ENCODE results near the gene AMOTL1.

The AMOTL1 gene

DNA sequence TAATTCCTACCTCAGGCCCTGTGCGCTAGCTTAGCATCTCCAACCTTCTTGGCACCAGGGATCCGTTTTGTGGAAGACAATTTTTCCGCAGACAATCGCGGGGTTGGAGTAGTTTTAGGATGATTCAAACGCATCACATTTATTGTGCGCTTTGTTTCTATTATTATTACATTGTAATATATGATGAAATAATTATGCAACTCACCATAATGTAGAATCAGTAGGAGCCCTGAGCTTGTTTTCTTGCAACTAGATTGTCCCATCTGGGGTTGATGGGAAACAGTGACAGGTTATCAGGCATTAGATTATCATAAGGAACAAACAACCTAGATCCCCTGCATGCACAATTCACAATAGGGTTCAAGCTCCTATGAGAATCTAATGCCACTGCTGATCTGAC, 52.3 kb downstream of the AMOTL1 start:
- Mint-ChIP-seq H3K4me1 (no peaks in the 10 kb centered on the region), H3K9me3 (peaks cover 1% of the 10 kb centered on the region), H3K27ac (no peak overlapping the region), H3K27me3 (peaks cover 2% of the 10 kb centered on the region), H3K4me3 (no peak overlapping the region), H3K36me3 (no peaks in the 10 kb centered on the region)
- ATAC-seq (ENCODE audit: low read depth), result no peak
- DNase-seq (ENCODE audit: low spot score in 2 of 2), result no peak

DNA sequence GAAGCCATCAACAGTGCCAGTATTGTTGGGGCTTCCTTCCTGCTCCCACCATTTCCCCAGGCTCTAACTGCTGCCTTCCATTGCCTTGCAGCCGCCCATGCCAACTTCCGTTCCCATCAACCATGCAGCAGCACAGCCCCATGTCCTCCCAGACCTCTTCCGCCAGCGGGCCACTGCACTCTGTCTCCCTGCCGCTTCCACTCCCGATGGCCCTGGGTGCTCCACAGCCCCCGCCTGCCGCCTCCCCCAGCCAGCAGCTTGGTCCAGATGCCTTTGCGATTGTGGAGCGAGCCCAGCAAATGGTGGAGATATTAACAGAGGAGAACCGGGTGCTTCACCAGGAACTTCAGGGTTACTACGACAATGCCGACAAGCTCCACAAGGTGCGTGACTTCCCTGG, 53.3 kb downstream of the AMOTL1 start:
- no peaks in the 10 kb centered on the region for H3K9me3 Mint-ChIP-seq
- no peak overlapping the region for H3K27ac Mint-ChIP-seq
- no peak for ATAC-seq (ENCODE audit: low read depth)
- DNase-seq (ENCODE audit: low spot score in 2 of 2), result no peak
- no peaks in the 10 kb centered on the region for H3K36me3 Mint-ChIP-seq
- no peak overlapping the region for H3K4me3 Mint-ChIP-seq
- H3K27me3 Mint-ChIP-seq, result peaks cover 2% of the 10 kb centered on the region
- no peaks in the 10 kb centered on the region for H3K4me1 Mint-ChIP-seq

DNA sequence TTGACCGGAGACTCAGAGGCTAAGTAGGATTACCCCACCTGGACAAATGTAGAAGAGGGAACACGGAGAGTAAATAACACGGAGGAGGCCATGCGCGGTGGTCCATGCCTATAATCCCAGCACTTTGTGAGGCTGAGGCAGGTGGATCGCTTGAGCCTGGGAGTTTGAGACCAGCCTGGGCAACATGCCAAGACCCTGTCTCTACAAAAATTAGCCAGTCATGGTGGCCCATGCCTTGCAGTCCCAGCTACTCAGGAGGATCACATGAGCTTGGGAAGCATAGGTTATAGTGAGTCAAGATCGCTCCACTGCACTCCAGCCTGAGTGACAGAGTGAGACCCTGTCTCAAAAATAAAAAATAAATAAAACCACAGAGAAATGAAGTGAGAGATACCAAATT, 53.9 kb downstream of the AMOTL1 start:
- no peak overlapping the region for H3K4me3 Mint-ChIP-seq
- H3K9me3 Mint-ChIP-seq, result no peaks in the 10 kb centered on the region
- H3K4me1 Mint-ChIP-seq, result no peaks in the 10 kb centered on the region
- no peak for ATAC-seq (ENCODE audit: low read depth)
- DNase-seq (ENCODE audit: low spot score in 2 of 2), result no peak
- peaks cover 2% of the 10 kb centered on the region for H3K27me3 Mint-ChIP-seq
- no peaks in the 10 kb centered on the region for H3K36me3 Mint-ChIP-seq
- H3K27ac Mint-ChIP-seq, result no peak overlapping the region

DNA sequence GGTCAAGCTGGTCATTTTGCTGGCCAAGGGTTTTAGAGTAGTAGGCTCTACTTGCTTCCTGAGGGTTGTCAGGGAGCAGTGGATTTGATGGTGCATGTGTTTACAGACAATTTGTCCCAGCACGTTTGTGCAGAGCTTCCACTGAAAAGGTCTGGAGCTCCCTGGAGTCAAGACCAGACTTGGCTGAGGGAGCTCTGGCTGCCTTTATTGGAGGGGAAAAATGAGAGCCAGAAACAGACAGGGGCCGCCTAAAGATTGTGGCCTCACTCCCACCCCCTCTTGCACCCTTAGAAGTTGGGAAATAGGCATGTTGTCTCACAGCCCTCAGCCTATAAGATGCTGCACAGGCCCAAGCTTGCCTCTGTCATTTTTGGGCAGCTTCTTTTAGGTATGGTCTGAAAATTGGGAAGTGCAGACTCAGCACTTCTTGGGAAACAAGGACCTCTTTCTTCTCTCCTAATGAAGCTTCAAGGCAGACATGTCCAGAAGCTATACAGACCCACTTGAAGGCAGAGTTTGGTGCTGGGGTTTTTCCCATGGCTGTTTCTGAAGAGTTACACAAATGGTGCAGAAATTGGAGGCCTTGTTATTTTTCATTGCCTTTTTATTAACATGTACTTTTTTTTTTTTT, 55.1 kb downstream of the AMOTL1 start:
- Mint-ChIP-seq H3K27me3 (peaks cover 2% of the 10 kb centered on the region), H3K4me3 (no peak overlapping the region), H3K4me1 (no peaks in the 10 kb centered on the region), H3K27ac (no peak overlapping the region), H3K36me3 (no peaks in the 10 kb centered on the region), H3K9me3 (peaks cover 1% of the 10 kb centered on the region)
- DNase-seq (ENCODE audit: low spot score in 2 of 2) (no peak), ATAC-seq (ENCODE audit: low read depth) (no peak)

DNA sequence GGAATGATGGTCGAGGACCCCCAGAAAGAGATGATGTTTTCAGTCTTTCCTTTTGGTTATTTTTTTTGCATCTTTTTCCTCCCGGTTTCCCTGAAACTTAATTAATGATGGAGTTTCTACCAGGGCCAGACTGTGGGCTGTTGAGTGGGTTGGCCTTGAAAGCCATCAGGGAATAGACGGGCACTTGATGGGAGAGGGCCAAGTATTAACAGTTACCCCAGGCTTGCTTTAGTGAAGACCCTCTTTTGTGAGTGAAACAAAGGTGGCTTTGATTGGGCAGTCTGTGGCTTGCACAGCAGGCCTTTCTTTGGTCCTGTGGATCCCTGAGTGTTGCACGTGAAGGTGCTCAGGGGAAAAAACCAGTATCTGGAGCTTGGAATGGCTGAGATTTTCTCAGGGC, 56.9 kb downstream of the AMOTL1 start:
- DNase-seq (ENCODE audit: low spot score in 2 of 2), result no peak
- Mint-ChIP-seq H3K36me3 (no peaks in the 10 kb centered on the region), H3K27ac (no peak overlapping the region), H3K4me1 (no peaks in the 10 kb centered on the region), H3K9me3 (peaks cover 1% of the 10 kb centered on the region), H3K27me3 (peaks cover 2% of the 10 kb centered on the region), H3K4me3 (no peak overlapping the region)
- no peak for ATAC-seq (ENCODE audit: low read depth)

DNA sequence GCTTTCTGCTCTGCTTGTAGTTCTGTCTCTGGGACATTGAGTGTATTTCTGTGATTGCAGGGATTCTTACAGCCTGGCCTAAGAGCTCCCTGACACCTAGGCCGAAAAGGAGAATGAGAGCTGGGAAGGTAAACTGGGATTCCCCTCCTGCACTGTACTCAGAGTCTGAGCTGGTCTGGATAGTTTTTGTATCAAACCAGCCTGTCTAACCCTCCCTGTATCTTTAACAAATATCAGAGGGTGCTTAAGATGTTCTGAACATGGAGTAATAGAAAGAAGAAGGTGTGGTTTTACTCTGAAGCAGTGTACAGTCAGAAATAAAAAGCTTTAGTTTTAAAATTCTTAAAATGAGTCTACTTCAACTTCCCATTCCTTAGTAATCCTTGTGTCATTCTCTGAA, 57.3 kb downstream of the AMOTL1 start:
- Mint-ChIP-seq H3K4me3 (no peak overlapping the region), H3K36me3 (no peaks in the 10 kb centered on the region), H3K27me3 (peaks cover 2% of the 10 kb centered on the region), H3K4me1 (no peaks in the 10 kb centered on the region), H3K9me3 (peaks cover 1% of the 10 kb centered on the region), H3K27ac (no peak overlapping the region)
- no peak for ATAC-seq (ENCODE audit: low read depth)
- DNase-seq (ENCODE audit: low spot score in 2 of 2), result no peak

DNA sequence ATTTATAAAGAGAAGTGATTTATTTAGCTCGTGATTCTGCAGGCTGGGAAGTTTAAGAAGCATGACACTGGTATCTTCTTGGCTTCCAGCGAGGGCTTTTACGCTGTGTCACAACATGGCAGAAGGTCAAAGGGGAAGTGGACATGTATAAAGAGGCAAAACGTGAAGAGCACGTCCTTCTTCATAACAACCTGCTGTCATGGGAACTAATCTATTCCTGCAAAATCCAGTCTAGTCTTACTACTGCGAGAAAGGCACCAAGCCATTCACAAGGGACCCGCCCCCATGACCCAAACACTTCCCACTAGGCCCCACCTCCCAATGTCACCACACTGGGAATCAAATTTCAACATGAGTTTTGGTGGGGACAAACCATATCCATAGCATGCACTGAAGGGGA, 58.3 kb downstream of the AMOTL1 start:
- H3K36me3 Mint-ChIP-seq, result no peaks in the 10 kb centered on the region

DNA sequence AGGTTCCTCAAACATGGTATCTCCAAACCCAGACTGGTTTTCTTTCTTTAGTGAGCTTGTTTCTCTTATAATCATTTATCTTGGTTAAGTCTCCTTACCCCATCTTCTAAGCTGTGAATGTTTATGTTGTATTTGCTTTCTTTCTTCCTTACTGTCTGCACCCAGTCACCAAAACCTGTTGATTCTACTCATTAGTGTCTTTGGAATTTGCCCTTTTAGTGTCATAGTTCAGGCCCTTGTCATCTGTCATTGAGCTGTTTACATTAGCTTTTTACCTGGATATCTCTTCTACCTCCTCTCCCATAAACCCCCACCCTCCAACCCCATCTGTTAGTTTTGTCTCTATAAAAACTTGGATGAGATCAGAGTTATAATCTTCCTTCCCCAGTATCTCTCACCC, 59.9 kb downstream of the AMOTL1 start:
- Mint-ChIP-seq H3K27me3 (peaks cover 6% of the 10 kb centered on the region), H3K27ac (no peak overlapping the region), H3K4me3 (no peak overlapping the region), H3K36me3 (no peaks in the 10 kb centered on the region), H3K4me1 (no peaks in the 10 kb centered on the region), H3K9me3 (peaks cover 1% of the 10 kb centered on the region)
- ATAC-seq (ENCODE audit: low read depth) (no peak), DNase-seq (ENCODE audit: low spot score in 2 of 2) (no peak)

More for the DNA sequence above, 58.3 kb downstream of the AMOTL1 start:
- H3K4me1 Mint-ChIP-seq, result no peaks in the 10 kb centered on the region
- DNase-seq (ENCODE audit: low spot score in 2 of 2) (no peak), ATAC-seq (ENCODE audit: low read depth) (no peak)
- H3K27me3 Mint-ChIP-seq, result peaks cover 2% of the 10 kb centered on the region
- H3K27ac Mint-ChIP-seq, result no peak overlapping the region
- H3K4me3 Mint-ChIP-seq, result no peak overlapping the region
- peaks cover 1% of the 10 kb centered on the region for H3K9me3 Mint-ChIP-seq

DNA sequence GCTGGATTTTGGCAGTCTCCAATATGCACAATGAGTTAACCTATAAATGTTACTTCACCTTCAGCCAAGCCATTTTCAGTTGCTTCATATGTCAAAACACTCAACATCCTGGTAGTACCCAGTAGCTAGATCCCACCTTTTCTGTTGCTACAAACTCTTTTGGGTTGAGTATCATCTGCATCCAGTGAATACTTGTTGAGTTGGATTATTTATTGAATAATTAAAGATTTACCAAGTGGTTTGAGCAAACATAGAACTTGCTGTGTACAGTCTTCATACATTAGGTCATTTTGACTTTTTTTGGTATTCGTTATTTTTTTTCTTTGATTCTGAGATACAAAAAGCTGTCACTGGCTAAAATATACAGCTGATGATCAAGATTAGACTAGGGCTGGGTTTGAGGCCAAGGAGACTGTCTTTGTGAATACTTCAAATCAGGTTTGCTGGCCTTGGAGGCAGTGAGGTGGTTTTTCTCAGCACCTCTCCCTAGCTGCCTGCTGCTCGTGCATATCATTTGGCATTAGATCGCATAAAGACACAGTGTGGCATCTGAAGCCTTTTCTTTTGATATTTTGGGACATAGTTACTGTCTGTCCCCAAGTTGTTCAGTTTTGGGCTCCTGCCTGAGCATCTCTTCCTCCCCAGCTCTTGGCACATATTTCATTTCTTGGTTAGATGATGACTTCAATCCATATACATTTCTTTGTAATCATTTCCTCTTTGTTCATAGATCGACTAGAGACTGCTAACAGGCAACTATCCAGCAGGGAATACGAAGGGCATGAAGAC, 62.8 kb downstream of the AMOTL1 start:
- Mint-ChIP-seq H3K27me3 (peaks cover 9% of the 10 kb centered on the region), H3K4me1 (no peaks in the 10 kb centered on the region), H3K4me3 (no peak overlapping the region), H3K9me3 (peaks cover 1% of the 10 kb centered on the region), H3K27ac (no peak overlapping the region), H3K36me3 (no peaks in the 10 kb centered on the region)
- no peak for ATAC-seq (ENCODE audit: low read depth)
- DNase-seq (ENCODE audit: low spot score in 2 of 2), result no peak

DNA sequence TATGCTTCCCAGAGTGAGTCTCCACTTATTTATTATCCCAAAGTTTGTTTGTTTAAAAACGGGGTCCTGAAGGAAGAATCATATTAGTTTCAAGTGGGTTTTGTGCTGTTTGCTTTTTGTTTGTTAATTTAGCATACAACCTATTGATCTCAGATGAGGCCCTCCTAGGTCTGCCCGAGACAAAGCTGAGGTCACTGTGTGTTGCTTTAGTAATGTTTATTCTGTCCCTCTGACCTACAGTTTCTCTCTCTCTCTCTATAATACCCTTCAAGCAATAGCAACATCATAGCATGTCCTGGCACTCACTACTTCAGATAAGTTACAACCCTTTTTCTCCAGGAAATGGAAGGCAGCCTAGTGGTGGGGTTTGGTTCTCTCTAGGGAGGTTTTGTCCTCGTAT, 63.4 kb downstream of the AMOTL1 start:
- Mint-ChIP-seq H3K4me1 (no peaks in the 10 kb centered on the region), H3K9me3 (peaks cover 1% of the 10 kb centered on the region), H3K27me3 (peaks cover 9% of the 10 kb centered on the region), H3K27ac (no peak overlapping the region), H3K36me3 (no peaks in the 10 kb centered on the region), H3K4me3 (no peak overlapping the region)
- no peak for DNase-seq (ENCODE audit: low spot score in 2 of 2)
- ATAC-seq (ENCODE audit: low read depth), result no peak

DNA sequence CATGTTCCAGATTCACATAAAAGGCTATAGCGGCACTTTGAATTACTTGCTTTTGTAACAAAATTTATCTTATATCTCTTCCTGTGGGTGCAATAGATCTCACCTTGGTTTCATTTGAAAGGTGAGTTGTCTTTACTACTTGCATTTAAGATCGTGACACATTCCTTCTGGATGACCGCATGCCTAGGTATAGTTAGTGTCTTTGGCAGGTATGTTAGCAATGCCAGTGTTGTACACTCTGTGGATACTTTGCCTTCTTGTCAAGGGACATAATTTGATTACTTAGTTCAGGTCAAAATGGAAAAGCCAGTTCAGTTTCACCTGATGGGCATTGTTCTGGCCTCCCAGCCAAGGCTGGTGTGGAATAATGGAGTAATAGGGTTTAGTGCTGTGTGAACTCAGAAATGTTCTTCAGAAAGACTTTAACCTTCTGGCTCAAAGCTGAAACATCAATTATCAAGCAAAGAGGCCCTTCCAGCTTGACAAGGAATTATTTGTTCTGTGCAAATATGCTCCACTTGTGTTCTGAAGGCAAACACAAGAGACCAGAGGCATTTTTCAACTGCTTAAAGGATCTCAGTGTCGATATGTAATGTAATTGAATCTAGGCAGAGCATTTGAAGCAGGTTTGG, 64.6 kb downstream of the AMOTL1 start:
- ATAC-seq (ENCODE audit: low read depth), result no peak
- no peaks in the 10 kb centered on the region for H3K4me1 Mint-ChIP-seq
- H3K27ac Mint-ChIP-seq, result no peak overlapping the region

DNA sequence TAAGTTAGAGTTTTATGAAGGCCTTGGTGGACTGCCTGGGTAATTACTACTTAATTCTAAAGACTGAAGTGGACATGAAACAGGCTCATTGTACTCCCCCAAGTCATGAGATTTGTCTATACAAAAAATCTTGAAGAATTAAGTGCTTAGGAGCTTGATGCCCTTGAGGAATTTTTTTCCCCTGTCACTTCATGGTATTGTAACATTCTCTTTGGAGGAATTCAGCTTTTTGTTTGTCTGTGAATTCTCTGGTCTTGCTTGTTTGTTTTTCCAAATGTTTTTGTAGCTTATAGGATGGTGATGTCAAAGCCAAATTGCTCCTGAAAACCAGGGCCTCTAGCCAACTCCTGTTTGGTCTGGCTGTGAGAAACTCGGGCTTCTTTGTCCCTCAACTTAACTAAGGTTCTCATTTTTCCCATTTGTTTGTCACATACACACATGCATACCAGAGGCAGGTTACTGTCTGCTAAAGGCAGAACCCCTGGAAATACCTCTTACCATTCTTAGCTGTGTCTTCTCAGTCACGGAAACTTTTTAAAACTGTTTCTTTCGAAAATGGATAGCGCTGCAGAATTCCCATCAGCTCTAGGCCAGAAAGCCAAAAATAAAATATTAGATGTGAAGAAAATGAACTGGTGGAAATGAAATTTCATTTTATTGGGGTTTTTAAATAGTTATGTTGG, 66.9 kb downstream of the AMOTL1 start:
- Mint-ChIP-seq H3K36me3 (no peaks in the 10 kb centered on the region), H3K4me1 (no peaks in the 10 kb centered on the region), H3K9me3 (no peaks in the 10 kb centered on the region), H3K27ac (no peak overlapping the region), H3K4me3 (no peak overlapping the region), H3K27me3 (peaks cover 13% of the 10 kb centered on the region)
- ATAC-seq (ENCODE audit: low read depth) (no peak), DNase-seq (ENCODE audit: low spot score in 2 of 2) (no peak)

More for the DNA sequence above, 64.6 kb downstream of the AMOTL1 start:
- Mint-ChIP-seq H3K9me3 (peaks cover 1% of the 10 kb centered on the region), H3K36me3 (no peaks in the 10 kb centered on the region), H3K4me3 (no peak overlapping the region), H3K27me3 (peaks cover 9% of the 10 kb centered on the region)
- DNase-seq (ENCODE audit: low spot score in 2 of 2), result no peak

DNA sequence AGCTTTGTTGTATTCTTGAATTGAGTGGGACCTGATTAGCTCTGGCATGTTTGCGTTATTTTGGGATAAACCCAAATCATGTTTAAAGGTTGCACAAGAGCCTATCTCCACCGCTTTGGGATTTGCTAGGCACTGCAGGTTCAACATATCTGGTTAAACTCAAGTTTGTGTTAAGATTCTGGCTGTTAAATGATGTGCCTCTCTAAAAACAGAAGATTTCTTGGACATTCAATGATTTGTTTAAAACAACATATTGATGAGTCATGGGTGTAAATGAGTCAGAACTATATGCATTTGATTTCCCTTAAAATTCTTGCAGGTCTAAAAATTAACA, 67.4 kb downstream of the AMOTL1 start:
- Mint-ChIP-seq H3K36me3 (no peaks in the 10 kb centered on the region), H3K27ac (no peak overlapping the region), H3K4me3 (no peak overlapping the region), H3K4me1 (no peaks in the 10 kb centered on the region), H3K27me3 (peaks cover 13% of the 10 kb centered on the region), H3K9me3 (no peaks in the 10 kb centered on the region)
- ATAC-seq (ENCODE audit: low read depth) (no peak), DNase-seq (ENCODE audit: low spot score in 2 of 2) (no peak)

DNA sequence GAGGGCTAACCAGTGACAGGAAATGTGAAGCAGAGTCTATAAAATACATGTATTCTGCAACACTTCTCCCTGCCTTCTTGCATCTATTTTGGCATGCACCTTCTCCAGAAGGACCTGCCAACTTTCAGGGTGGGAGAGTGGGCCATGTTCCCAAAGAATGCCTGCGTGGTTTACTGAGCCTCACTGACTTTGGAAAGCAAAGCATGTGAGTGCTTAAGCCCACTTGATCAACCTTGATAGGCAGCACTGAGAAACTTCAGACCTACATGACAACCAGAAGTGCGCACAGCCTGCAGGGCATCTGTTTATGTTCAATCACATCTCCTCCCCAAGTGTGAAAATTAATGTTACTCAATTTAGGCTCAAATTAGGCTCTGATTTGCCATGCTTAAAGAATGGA, 69.2 kb downstream of the AMOTL1 start:
- Mint-ChIP-seq H3K27ac (no peak overlapping the region), H3K27me3 (peaks cover 9% of the 10 kb centered on the region), H3K4me1 (no peaks in the 10 kb centered on the region), H3K9me3 (no peaks in the 10 kb centered on the region), H3K36me3 (no peaks in the 10 kb centered on the region), H3K4me3 (no peak overlapping the region)
- no peak for DNase-seq (ENCODE audit: low spot score in 2 of 2)
- no peak for ATAC-seq (ENCODE audit: low read depth)

All from memory B cell (primary cell).